Measurements from ENCODE around the gene C2CD2. TPM values are rescaled to one million over a fixed set of nuclear protein-coding genes. Genes with fewer than 3 reads are reported as not detected.

C2CD2 gene
- total and polyA plus RNA-seq, 2 of the 4 experiments (the other 2 are of a cell fraction), result 15.6 to 25.3 TPM

GRCh38 chr21:41970751-41971653 is 17.2 kb upstream of the C2CD2 start (continued):
- no peak for TF ChIP-seq NFE2L2 (IDR thresholded peaks at IDR 0.05; ENCODE audit: low read depth, low read length)

DNA sequence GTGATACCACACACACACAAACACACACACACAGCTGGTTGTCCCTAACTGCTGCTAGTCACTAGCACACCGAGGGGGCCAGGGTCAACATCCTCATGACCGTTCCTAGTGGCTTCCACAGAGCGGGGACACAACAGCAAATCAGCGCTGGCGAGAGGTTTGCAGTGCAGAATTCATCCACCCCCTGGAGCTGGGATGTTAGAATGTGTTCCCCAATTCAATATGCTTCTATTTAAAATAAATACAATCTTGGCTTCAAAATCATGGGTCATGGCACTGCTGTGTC is 16.2 kb upstream of the C2CD2 start:
- Histone ChIP-seq H4K91ac (ENCODE audit: insufficient read depth, low read depth, low read length) (no peak overlapping the region), H2BK15ac (ENCODE audit: low read depth, low read length) (no peak overlapping the region), H3K18ac (ENCODE audit: low read depth, low read length) (no peak overlapping the region), H3K36me3 (ENCODE audit: control insufficient read depth, insufficient read depth, low read length) (no peaks in the 10 kb centered on the region), H4K20me1 (ENCODE audit: insufficient read depth, low read length) (no peaks in the 10 kb centered on the region), H2BK20ac (ENCODE audit: low read depth, low read length) (no peak overlapping the region), H2BK5ac (ENCODE audit: low read depth, low read length, poor library complexity, severe bottlenecking) (no peak overlapping the region), H2AK9ac (replicated peaks; ENCODE audit: low read depth, low read length, poor library complexity) (no peak overlapping the region), H3K23ac (ENCODE audit: low read depth, low read length) (no peak overlapping the region), H2AK5ac (ENCODE audit: low read depth, low read length) (no peak overlapping the region; the same call in 1 of the 2 replicates), H3K9me1 (ENCODE audit: insufficient read depth, low read length) (peaks cover 2% of the 10 kb centered on the region; the same call in 1 of the 2 replicates), H4K5ac (ENCODE audit: low read depth, low read length) (no peak overlapping the region), H3K27me3 (ENCODE audit: control insufficient read depth, insufficient read depth, low read length) (no peaks in the 10 kb centered on the region; the same call in 1 of the 2 replicates), H4K8ac (ENCODE audit: low read depth in 2 of 2, low read length in 2 of 2) (no peak overlapping the region), H3K4me2 (ENCODE audit: low read depth, low read length) (no peak overlapping the region), H3K14ac (replicated peaks; ENCODE audit: low read depth, low read length) (no peak overlapping the region), H3K4me3 (ENCODE audit: insufficient read depth, low read depth, low read length) (no peak overlapping the region), H3K4me1 (ENCODE audit: control insufficient read depth, insufficient read depth, low read length) (no peaks in the 10 kb centered on the region), H3K4ac (ENCODE audit: low read depth, low read length) (no peak overlapping the region), H3K27ac (ENCODE audit: insufficient read depth, low read length) (no peak overlapping the region), H3K9me3 (ENCODE audit: control insufficient read depth, insufficient read depth, low read length) (no peaks in the 10 kb centered on the region), H2AFZ (replicated peaks; ENCODE audit: low read length, poor library complexity) (no peak overlapping the region), H3K56ac (ENCODE audit: extremely low read depth, insufficient read depth, low read length) (no peak overlapping the region), H3K9ac (ENCODE audit: low read depth, low read length) (no peak overlapping the region), H2BK120ac (ENCODE audit: low read depth, low read length) (no peak overlapping the region), H3K79me1 (ENCODE audit: low read depth in 1 of 2, low read length in 2 of 2) (no peaks in the 10 kb centered on the region)
- DNase-seq (no peak), ATAC-seq (ENCODE audit: low read depth) (no peak)
- no peak for TF ChIP-seq RCOR1 (IDR thresholded peaks at IDR 0.05; ENCODE audit: insufficient replicate concordance, low read length)
- 100% methylated on average over 1 of the region's 5 CpGs; no CpG with 5 or more reads in 1 of the 2 experiments for WGBS, 2 experiments (ENCODE audit: extremely low coverage in 2 of 2, insufficient read length in 1 of 2)
- intact Hi-C loops (cut with micrococcal nuclease) (no loop called here), dilution Hi-C loops (cut with HindIII; ENCODE audit: low sequenced_read_pairs, unreplicated experiment) (no loop called here), in situ Hi-C loops (cut with MboI; ENCODE audit: low sequenced_read_pairs) (no loop called here)
- ChIA-PET CTCF (interaction anchor here (0.8 kb wide), 1 partner anchor 147 kb away, joined by 3 read pairs; no protein-coding TSS in a partner anchor), POLR2A (ENCODE audit: unreplicated experiment) (no interaction called here)
- BruUV-seq (replicated peaks), result no TSS peak
